HG03469 (cell line): ENCODE results near the gene STARD5.

Experiments used
- ATAC-seq: cut with Tn5 transposase; IDR thresholded peaks from one replicate; pipeline ENCODE4 v1.9.1; 2021; ENCODE audit warnings: mild to moderate bottlenecking, moderate library complexity, moderate number of reproducible peaks; ENCODE audit not compliant: unreplicated experiment

STARD5 gene

GRCh38 chr15:81261172-81261811 lies 62.6 kb downstream of the STARD5 start:
- ATAC-seq, result no peak

GRCh38 chr15:81259760-81260298 lies 64.1 kb downstream of the STARD5 start:
- ATAC-seq, result no peak
